ENCODE measurements around the gene GINS2. TPM values are rescaled to one million over a fixed set of nuclear protein-coding genes. Genes with fewer than 3 reads are reported as not detected.

GINS2 gene
- total RNA-seq, 1 experiment from 2014 or later = 53.3 TPM

- H3K9me3 ChIP-seq (ENCODE audit: control insufficient read depth in 1 of 2, insufficient read depth in 1 of 2, low read depth in 1 of 2, low read length in 2 of 2) = no peaks in the 10 kb centered on the region
- no peak for DNase-seq (ENCODE audit: low read depth, low spot score)
- peaks cover 70 to 80% of the 10 kb centered on the region in 2 experiments; a peak in 3 of 4 replicates for H3K36me3 ChIP-seq (ENCODE audit: control insufficient read depth in 1 of 2, insufficient read depth in 2 of 2, low read length in 2 of 2)
- TF ChIP-seq ZBTB33 (IDR thresholded peaks at IDR 0.05; ENCODE audit: extremely low read depth, insufficient replicate concordance, low read length) (no peak), JUND (IDR thresholded peaks at IDR 0.05) (no peak), SRF (IDR thresholded peaks at IDR 0.05; ENCODE audit: low read depth) (no peak), SP1 (IDR thresholded peaks at IDR 0.05; ENCODE audit: low read depth) (no peak), EZH2phosphoT487 (IDR thresholded peaks at IDR 0.05; ENCODE audit: borderline replicate concordance) (no peak), ZNF274 (IDR thresholded peaks at IDR 0.05; ENCODE audit: low read depth, low read length) (no peak), REST (IDR thresholded peaks at IDR 0.05; ENCODE audit: low read depth) (no peak), POLR2A (IDR thresholded peaks at IDR 0.05; ENCODE audit: borderline replicate concordance, extremely low read depth, insufficient read depth, insufficient read length) (no peak), CEBPB (IDR thresholded peaks at IDR 0.05; ENCODE audit: low read depth) (no peak), CTCF (IDR thresholded peaks at IDR 0.05 in 2 of 3, conservative IDR thresholded peaks at IDR 0.05 in 1 of 3; ENCODE audit: borderline replicate concordance in 1 of 3, insufficient read depth in 1 of 3, low read depth in 2 of 3, low read length in 2 of 3) (no peak), TCF7L2 (IDR thresholded peaks at IDR 0.05; ENCODE audit: borderline replicate concordance, extremely low read depth, insufficient read depth, insufficient read length) (no peak), MAX (IDR thresholded peaks at IDR 0.05) (no peak), POLR2AphosphoS5 (IDR thresholded peaks at IDR 0.05; ENCODE audit: low read depth, low read length) (no peak), SIN3A (IDR thresholded peaks at IDR 0.05; ENCODE audit: low read depth) (no peak), EGR1 (IDR thresholded peaks at IDR 0.05; ENCODE audit: low read depth) (no peak), ATF3 (IDR thresholded peaks at IDR 0.05) (no peak), RAD21 (IDR thresholded peaks at IDR 0.05; ENCODE audit: low read depth) (no peak), CBX3 (IDR thresholded peaks at IDR 0.05; ENCODE audit: low read depth) (no peak), FOSL1 (IDR thresholded peaks at IDR 0.05; ENCODE audit: low read depth) (no peak)
- BruUV-seq (replicated peaks) = no TSS peak
- H2AFZ ChIP-seq (ENCODE audit: low read depth, low read length, poor library complexity, severe bottlenecking) = no peak overlapping the region
- no peaks in the 10 kb centered on the region for H3K79me2 ChIP-seq (ENCODE audit: insufficient read depth, low read length)
- POLR2A ChIA-PET = no interaction called here
- ATAC-seq = no peak
- H3K27ac ChIP-seq (ENCODE audit: low read depth, low read length) = no peak overlapping the region
- CTCF ChIA-PET = interaction anchor here (1.1 to 1.7 kb wide), 3 partner anchors 13 to 58 kb away, joined by 3 to 5 read pairs (median 5); no protein-coding TSS in a partner anchor
- RAD21 ChIA-PET (ENCODE audit: low non-redundant PET in 1 of 2, low total read pairs in 2 of 2, uncharacterized antibody in 2 of 2, unreplicated experiment in 2 of 2) = interaction anchor here in 1 of 2 experiments (0.6 kb wide), 1 partner anchor 9 kb away, joined by 3 read pairs; no protein-coding TSS in a partner anchor
- H4K20me1 ChIP-seq (ENCODE audit: insufficient read depth) = peaks cover 4% of the 10 kb centered on the region; the same call in 1 of the 2 replicates
- H3K4me1 ChIP-seq (ENCODE audit: control insufficient read depth in 1 of 2, insufficient read depth in 2 of 2, low read length in 2 of 2) = no peaks in the 10 kb centered on the region
- no peaks in the 10 kb centered on the region for H3K9me2 ChIP-seq (ENCODE audit: insufficient read depth)
- no peak overlapping the region for H3K9ac ChIP-seq (ENCODE audit: low read length)
- H3K27me3 ChIP-seq (ENCODE audit: insufficient read depth, low read length) = no peaks in the 10 kb centered on the region
- H3K4me2 ChIP-seq (ENCODE audit: low read length) = no peak overlapping the region
- intact Hi-C loops (cut with micrococcal nuclease) = loop anchor here (2.0 kb wide), 1 partner anchor 45 kb away; no protein-coding TSS in a partner anchor
- H3K4me3 ChIP-seq (replicated peaks in 1 of 2; ENCODE audit: low read depth in 1 of 2, low read length in 2 of 2) = no peak overlapping the region
These were observed 15.0 kb downstream of the GINS2 start for GRCh38 chr16:85673529-85674417.
